ENCODE results near the gene WNT2B.

Gene WNT2B

GRCh38 chr1:112533029-112533428 lies 24.3 kb downstream of the WNT2B start:
- H3K36me3 ChIP-seq (replicated peaks in 1 of 2; ENCODE audit: control insufficient read depth in 2 of 2, insufficient read depth in 2 of 2, low read length in 2 of 2) = peaks cover 0 to 48% of the 10 kb centered on the region in 2 donors
- H4K91ac ChIP-seq (ENCODE audit: low read depth, low read length, poor library complexity) = no peak overlapping the region
- H2BK120ac ChIP-seq (ENCODE audit: low read depth, low read length) = no peak overlapping the region
- H3K9me3 ChIP-seq (replicated peaks in 1 of 2; ENCODE audit: control insufficient read depth in 2 of 2, insufficient read depth in 1 of 2, low read depth in 1 of 2, low read length in 2 of 2) = peaks cover 0 to 4% of the 10 kb centered on the region in 2 donors
- H3K79me1 ChIP-seq (ENCODE audit: low read depth, low read length) = no peaks in the 10 kb centered on the region
- H2BK15ac ChIP-seq (ENCODE audit: low read length) = no peak overlapping the region
- no peaks in the 10 kb centered on the region for H3K27me3 ChIP-seq (ENCODE audit: control insufficient read depth in 3 of 3, insufficient read depth in 3 of 3, low read depth in 1 of 3, low read length in 3 of 3)
- H2BK12ac ChIP-seq (ENCODE audit: low read length) = no peak overlapping the region
- no CpG with 5 or more reads among the region's 6 CpGs for WGBS, 2 donors (ENCODE audit: extremely low coverage in 2 of 2, insufficient read length in 2 of 2, insufficient replicate concordance in 1 of 2)
- no peak overlapping the region for H3K27ac ChIP-seq (replicated peaks; ENCODE audit: low read length)
- no peak overlapping the region for H3K23ac ChIP-seq (ENCODE audit: low read depth, low read length, poor library complexity)
- no peak overlapping the region for H2AFZ ChIP-seq (ENCODE audit: low read length)
- H3K9ac ChIP-seq (ENCODE audit: low read depth, low read length, poor library complexity) = no peak overlapping the region
- no peak overlapping the region for H3K18ac ChIP-seq (ENCODE audit: low read length)
- no peak overlapping the region for H4K8ac ChIP-seq (ENCODE audit: low read depth, low read length)
- no peak overlapping the region for H3K4ac ChIP-seq (ENCODE audit: low read length)
- H3K14ac ChIP-seq (ENCODE audit: low read length) = no peak overlapping the region
- H3K4me2 ChIP-seq (ENCODE audit: insufficient read depth, low read length, poor library complexity, severe bottlenecking) = no peak overlapping the region
- H2BK5ac ChIP-seq (ENCODE audit: low read length) = no peak overlapping the region
- H2AK5ac ChIP-seq (ENCODE audit: low read depth, low read length) = no peak overlapping the region
- DNase-seq (ENCODE audit: low spot score) = no peak
- H3K4me1 ChIP-seq (ENCODE audit: control insufficient read depth in 2 of 2, insufficient read depth in 1 of 2, low read depth in 1 of 2, low read length in 2 of 2) = peaks cover 4 to 13% of the 10 kb centered on the region in 2 donors
- H3K4me3 ChIP-seq (ENCODE audit: low read length in 2 of 2) = no peak overlapping the region

- Histone ChIP-seq H3K9ac (ENCODE audit: low read depth, low read length, poor library complexity) (no peak overlapping the region), H2AFZ (ENCODE audit: low read length) (no peak overlapping the region), H3K79me1 (ENCODE audit: low read depth, low read length) (no peaks in the 10 kb centered on the region), H2BK120ac (ENCODE audit: low read depth, low read length) (no peak overlapping the region), H3K18ac (ENCODE audit: low read length) (no peak overlapping the region), H3K4ac (ENCODE audit: low read length) (no peak overlapping the region), H2BK15ac (ENCODE audit: low read length) (no peak overlapping the region), H2AK5ac (ENCODE audit: low read depth, low read length) (no peak overlapping the region), H3K4me1 (ENCODE audit: control insufficient read depth in 2 of 2, insufficient read depth in 1 of 2, low read depth in 1 of 2, low read length in 2 of 2) (peaks cover 0 to 4% of the 10 kb centered on the region in 2 donors), H3K14ac (ENCODE audit: low read length) (no peak overlapping the region), H3K27ac (replicated peaks; ENCODE audit: low read length) (no peak overlapping the region), H2BK5ac (ENCODE audit: low read length) (no peak overlapping the region), H3K27me3 (ENCODE audit: control insufficient read depth in 3 of 3, insufficient read depth in 3 of 3, low read depth in 1 of 3, low read length in 3 of 3) (no peaks in the 10 kb centered on the region), H3K23ac (ENCODE audit: low read depth, low read length, poor library complexity) (no peak overlapping the region), H4K91ac (ENCODE audit: low read depth, low read length, poor library complexity) (no peak overlapping the region), H3K4me2 (ENCODE audit: insufficient read depth, low read length, poor library complexity, severe bottlenecking) (no peak overlapping the region), H2BK12ac (ENCODE audit: low read length) (no peak overlapping the region), H3K9me3 (replicated peaks in 1 of 2; ENCODE audit: control insufficient read depth in 2 of 2, insufficient read depth in 1 of 2, low read depth in 1 of 2, low read length in 2 of 2) (peaks cover 0 to 4% of the 10 kb centered on the region in 2 donors), H3K36me3 (replicated peaks in 1 of 2; ENCODE audit: control insufficient read depth in 2 of 2, insufficient read depth in 2 of 2, low read length in 2 of 2) (peaks cover 0 to 67% of the 10 kb centered on the region in 2 donors), H4K8ac (ENCODE audit: low read depth, low read length) (no peak overlapping the region), H3K4me3 (ENCODE audit: low read length in 2 of 2) (no peak overlapping the region)
- DNase-seq (ENCODE audit: low spot score) = no peak
- no CpG with 5 or more reads among the region's 2 CpGs for WGBS, 2 donors (ENCODE audit: extremely low coverage in 2 of 2, insufficient read length in 2 of 2, insufficient replicate concordance in 1 of 2)
Measured at GRCh38 chr1:112536561-112536960, 27.8 kb downstream of the WNT2B start.

- H3K14ac ChIP-seq (ENCODE audit: low read length) = no peak overlapping the region
- no peak overlapping the region for H2BK12ac ChIP-seq (ENCODE audit: low read length)
- peaks cover 0 to 4% of the 10 kb centered on the region in 2 donors for H3K9me3 ChIP-seq (replicated peaks in 1 of 2; ENCODE audit: control insufficient read depth in 2 of 2, insufficient read depth in 1 of 2, low read depth in 1 of 2, low read length in 2 of 2)
- no peaks in the 10 kb centered on the region for H3K79me1 ChIP-seq (ENCODE audit: low read depth, low read length)
- H3K27ac ChIP-seq (replicated peaks; ENCODE audit: low read length) = no peak overlapping the region
- no peak overlapping the region for H3K23ac ChIP-seq (ENCODE audit: low read depth, low read length, poor library complexity)
- no peak overlapping the region for H3K9ac ChIP-seq (ENCODE audit: low read depth, low read length, poor library complexity)
- H3K4ac ChIP-seq (ENCODE audit: low read length) = no peak overlapping the region
- peaks cover 0 to 71% of the 10 kb centered on the region in 2 donors for H3K36me3 ChIP-seq (replicated peaks in 1 of 2; ENCODE audit: control insufficient read depth in 2 of 2, insufficient read depth in 2 of 2, low read length in 2 of 2)
- DNase-seq (ENCODE audit: low spot score) = no peak
- H2AK5ac ChIP-seq (ENCODE audit: low read depth, low read length) = no peak overlapping the region
- no peak overlapping the region for H2BK120ac ChIP-seq (ENCODE audit: low read depth, low read length)
- no peak overlapping the region for H2BK5ac ChIP-seq (ENCODE audit: low read length)
- no peak overlapping the region for H2BK15ac ChIP-seq (ENCODE audit: low read length)
- H3K4me2 ChIP-seq (ENCODE audit: insufficient read depth, low read length, poor library complexity, severe bottlenecking) = no peak overlapping the region
- H3K18ac ChIP-seq (ENCODE audit: low read length) = no peak overlapping the region
- H2AFZ ChIP-seq (ENCODE audit: low read length) = no peak overlapping the region
- H3K27me3 ChIP-seq (ENCODE audit: control insufficient read depth in 3 of 3, insufficient read depth in 3 of 3, low read depth in 1 of 3, low read length in 3 of 3) = no peaks in the 10 kb centered on the region
- no peaks in the 10 kb centered on the region for H3K4me1 ChIP-seq (ENCODE audit: control insufficient read depth in 2 of 2, insufficient read depth in 1 of 2, low read depth in 1 of 2, low read length in 2 of 2)
- H4K8ac ChIP-seq (ENCODE audit: low read depth, low read length) = no peak overlapping the region
- no peak overlapping the region for H4K91ac ChIP-seq (ENCODE audit: low read depth, low read length, poor library complexity)
- H3K4me3 ChIP-seq (ENCODE audit: low read length in 2 of 2) = no peak overlapping the region
Measured at GRCh38 chr1:112537456-112537855, 28.7 kb downstream of the WNT2B start.

DNA sequence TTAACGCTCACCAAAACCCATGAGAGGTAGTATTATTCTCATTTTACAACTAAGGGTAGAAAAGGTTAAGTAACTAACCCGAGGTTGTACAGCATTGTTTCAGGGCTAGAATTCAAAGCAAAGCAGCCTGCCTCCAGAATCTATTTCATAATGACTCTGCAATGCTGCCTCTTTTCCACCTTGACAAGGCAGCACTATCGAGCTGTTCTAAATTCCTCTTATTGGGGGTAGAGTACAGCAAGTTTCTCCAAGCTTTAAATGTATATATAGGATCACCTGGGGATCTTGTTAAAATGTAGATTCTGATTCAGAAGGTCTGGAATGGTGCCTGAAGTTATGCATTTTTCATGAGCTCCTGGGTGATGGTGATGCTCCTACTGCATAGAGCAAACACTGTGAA lies 30.1 kb downstream of the WNT2B start:
- Histone ChIP-seq H2AK5ac (ENCODE audit: low read depth, low read length) (no peak overlapping the region), H2BK12ac (ENCODE audit: low read length) (no peak overlapping the region), H3K27me3 (ENCODE audit: control insufficient read depth in 3 of 3, insufficient read depth in 3 of 3, low read depth in 1 of 3, low read length in 3 of 3) (no peaks in the 10 kb centered on the region), H3K4ac (ENCODE audit: low read length) (no peak overlapping the region), H3K14ac (ENCODE audit: low read length) (no peak overlapping the region), H2BK5ac (ENCODE audit: low read length) (no peak overlapping the region), H4K8ac (ENCODE audit: low read depth, low read length) (no peak overlapping the region), H4K91ac (ENCODE audit: low read depth, low read length, poor library complexity) (no peak overlapping the region), H3K9ac (ENCODE audit: low read depth, low read length, poor library complexity) (no peak overlapping the region), H3K79me1 (ENCODE audit: low read depth, low read length) (no peaks in the 10 kb centered on the region), H2BK120ac (ENCODE audit: low read depth, low read length) (no peak overlapping the region), H3K9me3 (replicated peaks in 1 of 2; ENCODE audit: control insufficient read depth in 2 of 2, insufficient read depth in 1 of 2, low read depth in 1 of 2, low read length in 2 of 2) (no peaks in the 10 kb centered on the region), H2AFZ (ENCODE audit: low read length) (no peak overlapping the region), H3K4me2 (ENCODE audit: insufficient read depth, low read length, poor library complexity, severe bottlenecking) (no peak overlapping the region), H3K27ac (replicated peaks; ENCODE audit: low read length) (no peak overlapping the region), H2BK15ac (ENCODE audit: low read length) (no peak overlapping the region), H3K23ac (ENCODE audit: low read depth, low read length, poor library complexity) (no peak overlapping the region), H3K4me3 (ENCODE audit: low read length in 2 of 2) (no peak overlapping the region), H3K36me3 (replicated peaks in 1 of 2; ENCODE audit: control insufficient read depth in 2 of 2, insufficient read depth in 2 of 2, low read length in 2 of 2) (peaks cover 0 to 67% of the 10 kb centered on the region in 2 donors), H3K18ac (ENCODE audit: low read length) (no peak overlapping the region), H3K4me1 (ENCODE audit: control insufficient read depth in 2 of 2, insufficient read depth in 1 of 2, low read depth in 1 of 2, low read length in 2 of 2) (no peaks in the 10 kb centered on the region)
- DNase-seq (ENCODE audit: low spot score) = no peak
- WGBS, 2 donors (ENCODE audit: extremely low coverage in 2 of 2, insufficient read length in 2 of 2, insufficient replicate concordance in 1 of 2) = no CpG with 5 or more reads among the region's 3 CpGs

Data from neuronal stem cell (in vitro differentiated cells).